AG09309 (cell line): ENCODE results near the gene RHCG.

ENCODE experiments used
- DNase-seq: peaks from one replicate; pipeline ENCODE4 v3.0.0-alpha.2; 2010; ENCODE audit warnings: low read depth
- H3K4me3 ChIP-seq: 2 replicates; pipeline ENCODE4 v1.5.1; 2011; ENCODE audit warnings: mild to moderate bottlenecking, low read depth, low read length, moderate library complexity; ENCODE audit not compliant: control insufficient read depth
- CTCF ChIP-seq: IDR thresholded peaks from 2 replicates; pipeline ENCODE4 v1.5.1; 2011; ENCODE audit warnings: mild to moderate bottlenecking, low read depth, low read length, inconsistent platforms; ENCODE audit not compliant: insufficient read depth, control insufficient read depth; ENCODE audit errors: missing control alignments

The RHCG gene

GRCh38 chr15:89459271-89460038, 36.9 kb downstream of the RHCG start:
- H3K4me3 ChIP-seq: no peak overlapping the region
- no peak for DNase-seq
- TF ChIP-seq CTCF: no peak

- H3K4me3 ChIP-seq: no peak overlapping the region
- no peak for DNase-seq
- TF ChIP-seq CTCF: no peak
Measured at GRCh38 chr15:89458440-89458839, 37.9 kb downstream of the RHCG start.

GRCh38 chr15:89457086-89457485, 39.3 kb downstream of the RHCG start:
- TF ChIP-seq CTCF: no peak
- DNase-seq: no peak
- no peak overlapping the region for H3K4me3 ChIP-seq

GRCh38 chr15:89455535-89455934, 40.8 kb downstream of the RHCG start:
- H3K4me3 ChIP-seq: no peak overlapping the region
- DNase-seq: no peak
- TF ChIP-seq CTCF: no peak

GRCh38 chr15:89452330-89452836, 44.0 kb downstream of the RHCG start:
- no peak for DNase-seq
- no peak overlapping the region for H3K4me3 ChIP-seq
- TF ChIP-seq CTCF: no peak

- TF ChIP-seq CTCF: no peak
- H3K4me3 ChIP-seq: no peak overlapping the region
- DNase-seq: no peak
Measured at GRCh38 chr15:89451846-89452245, 44.5 kb downstream of the RHCG start.
